CD4-positive, CD25-positive, alpha-beta regulatory T cell (primary cell): ENCODE data around the gene HMCN1. TPM values are rescaled to one million over a fixed set of nuclear protein-coding genes. Genes with fewer than 3 reads are reported as not detected.

ENCODE experiments used
- ATAC-seq, 2 donors: fragments of 150-1000 bp; cut with Tn5 transposase; one replicate each; pipeline ENCODE4 v1.10.0; 2021; ENCODE audit warnings: low read depth in 2 of 2, moderate number of reproducible peaks in 2 of 2, moderate library complexity in 1 of 2
- DNase-seq, 3 donors: peaks; one replicate each; pipeline versions ENCODE4 v3.0.0 to v3.0.0-alpha.2; 2012 to 2022; ENCODE audit warnings: mixed read lengths in 1 of 3
- H3K27ac ChIP-seq: one replicate; pipeline ENCODE4 v1.7.0; 2013; ENCODE audit warnings: mild to moderate bottlenecking, low read length; ENCODE audit not compliant: insufficient read depth, poor library complexity, severe bottlenecking
- H3K27me3 ChIP-seq: one replicate; pipeline ENCODE4 v1.7.0; 2013; ENCODE audit warnings: low read length; ENCODE audit not compliant: control insufficient read depth, insufficient read depth
- H3K36me3 ChIP-seq: one replicate; pipeline ENCODE4 v1.7.0; 2013; ENCODE audit warnings: mild to moderate bottlenecking, low read length, moderate library complexity; ENCODE audit not compliant: control insufficient read depth, insufficient read depth
- H3K4me1 ChIP-seq: 2 replicates; pipeline ENCODE4 v1.7.0; 2013; ENCODE audit warnings: mild to moderate bottlenecking, low read length; ENCODE audit not compliant: insufficient read depth, control insufficient read depth, poor library complexity, severe bottlenecking
- H3K4me3 ChIP-seq: one replicate; pipeline ENCODE4 v1.7.0; 2013; ENCODE audit warnings: low read depth, mild to moderate bottlenecking, low read length, moderate library complexity
- H3K9me3 ChIP-seq, 2 experiments: 1 replicate in 1 of 2; 2 replicates in 1 of 2; pipeline ENCODE4 v1.7.0; 2013; ENCODE audit warnings: low read length in 2 of 2, mild to moderate bottlenecking in 1 of 2, moderate library complexity in 1 of 2; ENCODE audit not compliant: control insufficient read depth in 2 of 2
- H3K27ac Mint-ChIP-seq, 3 donors: one replicate each; pipeline ENCODE4 v1.8.0; 2020 to 2022; ENCODE audit warnings: mild to moderate bottlenecking in 3 of 3, mixed read lengths in 3 of 3, moderate library complexity in 2 of 3
- H3K27me3 Mint-ChIP-seq: one replicate; pipeline ENCODE4 v1.8.0; 2022; ENCODE audit warnings: mild to moderate bottlenecking, mixed read lengths
- H3K36me3 Mint-ChIP-seq: one replicate; pipeline ENCODE4 v1.8.0; 2020; ENCODE audit warnings: mixed read lengths
- H3K4me1 Mint-ChIP-seq, 4 donors: one replicate each; pipeline ENCODE4 v1.8.0; 2020 to 2022; ENCODE audit warnings: mixed read lengths in 4 of 4, mild to moderate bottlenecking in 1 of 4
- H3K4me3 Mint-ChIP-seq, 4 donors: one replicate each; pipeline ENCODE4 v1.8.0; 2020 to 2022; ENCODE audit warnings: mild to moderate bottlenecking in 4 of 4, mixed read lengths in 4 of 4, moderate library complexity in 3 of 4
- H3K9me3 Mint-ChIP-seq, 7 donors: one replicate each; pipeline ENCODE4 v1.8.0; 2020 to 2022; ENCODE audit warnings: mixed read lengths in 7 of 7, mild to moderate bottlenecking in 3 of 7, moderate library complexity in 2 of 7
- polyA plus RNA-seq, 4 donors: library from polyadenylated mRNA; unstranded; fragments of 300-500 nt; fragmentation: Illumina TruSeq; gene quantifications; one replicate each; pipeline ENCODE4 v1.2.3, GENCODE V29; 2021
- total RNA-seq: library from RNA; stranded (reverse); gene quantifications from one replicate; pipeline ENCODE4 v1.2.3, GENCODE V29; 2022

Gene HMCN1
- total and polyA plus RNA-seq, 5 donors from 2014 or later = 0.07 to 0.81 (median 0.58) TPM; not detected in 1

DNA sequence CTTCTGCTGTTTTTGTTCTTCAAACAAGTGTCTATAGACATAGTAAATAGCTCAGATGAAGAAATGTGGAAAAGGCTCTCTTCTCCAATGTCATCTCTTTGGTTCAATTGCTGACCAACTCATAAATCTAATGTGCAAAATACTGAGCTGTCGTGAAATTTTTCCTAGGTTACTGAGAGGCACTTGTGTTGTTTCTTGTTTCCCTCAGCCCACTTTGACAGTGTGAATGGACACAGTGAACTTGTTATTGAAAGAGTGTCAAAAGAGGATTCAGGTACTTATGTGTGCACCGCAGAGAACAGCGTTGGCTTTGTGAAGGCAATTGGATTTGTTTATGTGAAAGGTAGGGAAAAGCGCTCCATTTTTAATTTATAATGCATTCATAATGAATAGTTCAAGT, 395.6 kb downstream of the HMCN1 start:
- no peak overlapping the region for H3K27ac Mint-ChIP-seq
- Histone ChIP-seq H3K27ac (no peak overlapping the region), H3K9me3 (no peaks in the 10 kb centered on the region), H3K4me1 (no peaks in the 10 kb centered on the region), H3K36me3 (no peaks in the 10 kb centered on the region), H3K4me3 (no peak overlapping the region), H3K27me3 (no peaks in the 10 kb centered on the region)
- ATAC-seq (no peak), DNase-seq (no peak)
- H3K36me3 Mint-ChIP-seq = peaks cover 3% of the 10 kb centered on the region
- no peaks in the 10 kb centered on the region for H3K9me3 Mint-ChIP-seq
- H3K4me1 Mint-ChIP-seq = no peaks in the 10 kb centered on the region
- H3K4me3 Mint-ChIP-seq = no peak overlapping the region
- no peaks in the 10 kb centered on the region for H3K27me3 Mint-ChIP-seq

DNA sequence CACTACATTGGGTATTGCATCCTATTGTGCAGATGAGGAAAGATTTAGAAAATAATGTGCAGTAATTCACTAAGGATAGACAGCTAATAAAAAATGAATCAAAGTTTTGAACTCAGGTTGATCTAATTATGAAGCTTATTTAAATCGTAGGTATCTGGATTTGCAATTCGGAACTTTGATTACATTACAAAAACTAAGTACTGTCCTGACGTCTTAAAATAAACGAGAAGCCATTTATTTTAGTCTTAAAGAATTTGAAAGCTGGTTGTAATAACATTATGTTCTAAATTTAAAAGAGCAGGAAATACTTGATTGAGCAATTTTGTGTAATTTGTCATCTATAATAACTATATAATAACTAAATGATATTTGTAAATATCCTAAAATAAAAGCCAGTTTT, 404.9 kb downstream of the HMCN1 start:
- ATAC-seq (no peak), DNase-seq (no peak)
- H3K27me3 Mint-ChIP-seq = no peaks in the 10 kb centered on the region
- no peaks in the 10 kb centered on the region for H3K9me3 ChIP-seq
- H3K9me3 Mint-ChIP-seq = peaks cover 0 to 2% (median 0%) of the 10 kb centered on the region in 7 donors
- no peaks in the 10 kb centered on the region for H3K4me1 ChIP-seq
- H3K27ac Mint-ChIP-seq = no peak overlapping the region
- no peaks in the 10 kb centered on the region for H3K36me3 Mint-ChIP-seq
- H3K27ac ChIP-seq = no peak overlapping the region
- no peak overlapping the region for H3K4me3 ChIP-seq
- no peak overlapping the region for H3K4me3 Mint-ChIP-seq
- no peaks in the 10 kb centered on the region for H3K4me1 Mint-ChIP-seq
- H3K36me3 ChIP-seq = no peaks in the 10 kb centered on the region
- no peaks in the 10 kb centered on the region for H3K27me3 ChIP-seq

DNA sequence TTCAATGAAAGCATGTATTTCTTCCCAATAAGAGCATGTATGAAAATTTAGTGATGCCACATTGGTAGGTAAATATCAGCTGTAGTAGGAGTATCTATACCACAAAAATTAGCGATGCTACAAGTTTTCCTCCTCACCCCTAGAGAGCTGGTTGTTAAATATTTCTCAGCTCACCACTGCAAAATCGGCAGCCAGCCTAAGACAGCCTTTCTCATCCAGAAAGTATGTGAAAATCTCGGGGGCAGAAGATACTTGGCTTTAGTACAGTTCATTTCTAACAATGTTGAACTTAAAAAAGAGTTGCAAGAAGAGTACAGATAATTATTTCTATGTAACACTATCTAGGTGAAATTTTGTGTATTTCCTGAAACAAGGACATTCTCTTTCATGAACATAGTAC, 405.5 kb downstream of the HMCN1 start:
- H3K9me3 Mint-ChIP-seq = peaks cover 0 to 2% (median 0%) of the 10 kb centered on the region in 7 donors

DNA sequence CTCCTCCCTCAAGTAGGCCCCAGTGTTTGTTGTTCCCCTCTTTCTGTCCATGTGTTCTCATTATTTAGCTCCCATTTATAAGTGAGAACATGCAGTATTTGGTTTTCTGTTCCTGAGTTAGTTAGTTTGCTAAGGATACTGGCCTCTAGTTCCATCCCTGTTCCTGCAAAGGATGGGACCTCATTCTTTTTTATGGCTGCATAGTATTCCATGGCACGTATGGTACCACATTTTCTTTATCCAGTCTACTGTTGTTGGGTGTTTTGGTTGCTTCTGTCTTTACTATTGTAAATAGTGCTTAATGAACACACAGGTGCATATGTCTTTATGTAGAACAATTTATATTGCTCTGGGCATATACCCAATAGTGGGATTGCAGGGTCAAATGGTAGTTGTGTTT, 408.0 kb downstream of the HMCN1 start:
- H3K4me1 Mint-ChIP-seq = no peaks in the 10 kb centered on the region
- H3K9me3 Mint-ChIP-seq = peaks cover 0 to 4% (median 0%) of the 10 kb centered on the region in 7 donors
- Histone ChIP-seq H3K36me3 (no peaks in the 10 kb centered on the region), H3K27me3 (no peaks in the 10 kb centered on the region), H3K4me1 (no peaks in the 10 kb centered on the region), H3K27ac (no peak overlapping the region), H3K9me3 (no peaks in the 10 kb centered on the region), H3K4me3 (no peak overlapping the region)
- no peak overlapping the region for H3K27ac Mint-ChIP-seq
- DNase-seq (no peak), ATAC-seq (no peak)
- no peaks in the 10 kb centered on the region for H3K27me3 Mint-ChIP-seq
- no peak overlapping the region for H3K4me3 Mint-ChIP-seq
- peaks cover 4% of the 10 kb centered on the region for H3K36me3 Mint-ChIP-seq

More for the DNA sequence above, 405.5 kb downstream of the HMCN1 start:
- no peaks in the 10 kb centered on the region for H3K27me3 Mint-ChIP-seq
- H3K4me1 ChIP-seq = no peaks in the 10 kb centered on the region
- no peaks in the 10 kb centered on the region for H3K27me3 ChIP-seq
- H3K36me3 ChIP-seq = no peaks in the 10 kb centered on the region
- H3K27ac ChIP-seq = no peak overlapping the region
- no peak overlapping the region for H3K27ac Mint-ChIP-seq
- H3K4me3 Mint-ChIP-seq = no peak overlapping the region
- H3K36me3 Mint-ChIP-seq = no peaks in the 10 kb centered on the region
- H3K4me3 ChIP-seq = no peak overlapping the region
- ATAC-seq (no peak), DNase-seq (no peak)
- no peaks in the 10 kb centered on the region for H3K4me1 Mint-ChIP-seq
- H3K9me3 ChIP-seq = no peaks in the 10 kb centered on the region

DNA sequence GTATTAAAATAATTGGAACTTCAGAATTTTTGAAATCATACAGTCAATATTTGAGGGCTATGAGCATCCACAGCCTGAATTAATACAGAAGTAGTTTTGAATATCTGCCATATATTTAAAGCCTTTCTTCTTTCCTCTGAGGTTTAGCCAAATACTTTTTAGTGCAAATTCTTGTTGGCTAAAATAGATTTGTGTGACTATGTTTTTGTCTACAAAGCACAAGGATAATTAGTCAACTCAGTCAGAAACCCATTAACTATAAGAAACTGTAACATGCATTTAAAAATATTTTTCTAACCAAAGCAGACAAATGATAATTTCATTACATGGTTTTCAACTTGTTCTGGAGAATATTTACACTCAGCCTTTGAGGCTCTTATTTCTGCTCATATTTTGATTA, 408.7 kb downstream of the HMCN1 start:
- H3K4me3 Mint-ChIP-seq = no peak overlapping the region
- Histone ChIP-seq H3K27ac (no peak overlapping the region), H3K9me3 (no peaks in the 10 kb centered on the region), H3K27me3 (no peaks in the 10 kb centered on the region), H3K4me1 (no peaks in the 10 kb centered on the region), H3K36me3 (no peaks in the 10 kb centered on the region), H3K4me3 (no peak overlapping the region)
- H3K27me3 Mint-ChIP-seq = no peaks in the 10 kb centered on the region
- no peaks in the 10 kb centered on the region for H3K4me1 Mint-ChIP-seq
- no peak overlapping the region for H3K27ac Mint-ChIP-seq
- DNase-seq (no peak), ATAC-seq (no peak)
- peaks cover 0 to 4% (median 0%) of the 10 kb centered on the region in 7 donors for H3K9me3 Mint-ChIP-seq
- peaks cover 4% of the 10 kb centered on the region for H3K36me3 Mint-ChIP-seq

DNA sequence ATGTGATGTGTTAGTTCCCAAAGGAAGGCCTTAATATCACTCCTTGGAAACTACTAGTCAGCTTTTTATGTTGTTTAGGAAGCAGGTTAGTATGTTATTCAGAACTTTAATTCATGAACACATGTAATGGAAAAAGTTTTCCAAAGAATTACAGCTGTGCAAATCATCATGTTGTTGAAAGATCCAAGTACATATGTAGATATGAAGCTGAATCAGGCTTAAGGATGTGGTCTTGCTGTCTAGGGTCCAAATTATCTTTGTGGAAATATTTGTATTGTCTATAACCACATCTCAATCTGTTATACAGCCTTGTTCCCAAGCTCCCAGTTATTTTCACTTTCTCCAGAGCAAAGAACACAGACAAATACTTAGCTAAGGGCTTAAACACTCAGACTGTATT, 409.3 kb downstream of the HMCN1 start:
- ATAC-seq (no peak), DNase-seq (no peak)
- Mint-ChIP-seq H3K9me3 (peaks cover 0 to 4% (median 0%) of the 10 kb centered on the region in 7 donors), H3K4me3 (no peak overlapping the region), H3K4me1 (no peaks in the 10 kb centered on the region), H3K27me3 (no peaks in the 10 kb centered on the region), H3K27ac (no peak overlapping the region), H3K36me3 (peaks cover 4% of the 10 kb centered on the region)
- H3K4me1 ChIP-seq = no peaks in the 10 kb centered on the region
- H3K27me3 ChIP-seq = no peaks in the 10 kb centered on the region
- no peak overlapping the region for H3K4me3 ChIP-seq
- no peaks in the 10 kb centered on the region for H3K36me3 ChIP-seq
- H3K27ac ChIP-seq = no peak overlapping the region
- H3K9me3 ChIP-seq = no peaks in the 10 kb centered on the region

DNA sequence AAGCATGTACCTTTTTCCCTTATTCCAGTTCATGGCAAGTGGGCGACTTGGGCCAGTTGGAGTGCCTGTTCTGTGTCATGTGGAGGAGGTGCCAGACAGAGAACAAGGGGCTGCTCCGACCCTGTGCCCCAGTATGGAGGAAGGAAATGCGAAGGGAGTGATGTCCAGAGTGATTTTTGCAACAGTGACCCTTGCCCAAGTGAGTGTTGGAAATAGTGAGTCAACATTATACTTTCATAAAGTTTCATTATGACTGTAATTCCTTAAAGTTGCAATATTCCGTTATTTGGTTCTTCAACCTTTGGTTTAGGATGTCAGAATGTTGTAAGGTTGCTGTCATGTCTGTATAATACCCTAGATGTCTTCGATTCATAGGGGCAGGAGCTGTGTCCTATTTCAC, 410.3 kb downstream of the HMCN1 start:
- Mint-ChIP-seq H3K4me1 (no peaks in the 10 kb centered on the region), H3K27ac (no peak overlapping the region), H3K9me3 (peaks cover 0 to 4% (median 0%) of the 10 kb centered on the region in 7 donors), H3K36me3 (peaks cover 4% of the 10 kb centered on the region), H3K4me3 (no peak overlapping the region), H3K27me3 (no peaks in the 10 kb centered on the region)
- Histone ChIP-seq H3K4me3 (no peak overlapping the region), H3K9me3 (no peaks in the 10 kb centered on the region), H3K36me3 (no peaks in the 10 kb centered on the region), H3K4me1 (no peaks in the 10 kb centered on the region), H3K27me3 (no peaks in the 10 kb centered on the region), H3K27ac (no peak overlapping the region)
- ATAC-seq (no peak), DNase-seq (no peak)

DNA sequence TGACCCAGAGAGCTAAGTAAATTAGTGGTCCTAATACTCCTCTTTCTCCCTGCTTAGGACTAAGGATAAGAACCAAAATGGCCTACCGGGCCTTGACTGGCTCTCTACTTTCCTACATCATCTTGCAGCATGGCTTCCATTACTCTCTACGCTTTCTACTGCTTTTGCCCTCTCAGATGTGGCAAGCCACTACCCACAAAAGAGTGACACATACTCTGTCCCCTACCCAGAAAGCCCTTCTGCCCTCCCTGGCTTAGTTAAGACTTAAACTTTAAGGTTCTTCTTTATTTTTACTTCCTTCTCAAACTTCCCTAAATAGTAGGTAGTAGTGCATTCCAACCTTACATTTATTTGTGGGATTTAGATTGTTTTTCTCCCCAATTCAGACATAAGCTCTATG, 412.8 kb downstream of the HMCN1 start:
- Mint-ChIP-seq H3K27ac (no peak overlapping the region), H3K4me1 (no peaks in the 10 kb centered on the region), H3K4me3 (no peak overlapping the region), H3K27me3 (no peaks in the 10 kb centered on the region), H3K9me3 (peaks cover 0 to 4% (median 0%) of the 10 kb centered on the region in 7 donors), H3K36me3 (peaks cover 4% of the 10 kb centered on the region)
- H3K27me3 ChIP-seq = no peaks in the 10 kb centered on the region
- H3K27ac ChIP-seq = no peak overlapping the region
- H3K36me3 ChIP-seq = no peaks in the 10 kb centered on the region
- H3K9me3 ChIP-seq = no peaks in the 10 kb centered on the region
- no peak for ATAC-seq
- H3K4me3 ChIP-seq = no peak overlapping the region
- no peaks in the 10 kb centered on the region for H3K4me1 ChIP-seq
- no peak for DNase-seq
